Measurements from ENCODE around the gene RET. TPM values are rescaled to one million over a fixed set of nuclear protein-coding genes. Genes with fewer than 3 reads are reported as not detected.

The RET gene
- total RNA-seq, 1 experiment from 2014 or later = not detected

DNA sequence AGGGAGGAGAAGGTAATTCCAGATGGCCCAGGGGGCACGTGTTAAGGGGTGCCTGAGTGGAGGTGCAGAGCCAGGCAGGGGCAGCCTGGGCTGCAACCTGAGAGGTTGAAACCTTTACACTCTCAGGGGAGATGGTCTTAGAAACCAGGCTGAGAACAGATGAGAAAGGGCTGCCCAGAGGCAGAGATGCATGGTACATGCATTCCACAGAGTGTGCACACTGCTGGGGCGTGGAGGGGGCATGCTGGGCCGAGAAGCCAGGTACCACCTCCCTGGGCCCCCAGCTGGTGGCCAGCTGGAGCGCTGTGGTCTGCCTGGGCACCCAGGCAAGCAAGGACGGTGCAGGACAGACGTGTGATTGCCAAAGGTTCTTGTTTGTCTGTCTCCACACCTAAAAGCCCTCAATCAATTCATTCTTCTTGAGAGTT, 47.2 kb downstream of the RET start:
- intact Hi-C loops (cut with micrococcal nuclease) = no loop called here
- TF ChIP-seq, protein P1, sequence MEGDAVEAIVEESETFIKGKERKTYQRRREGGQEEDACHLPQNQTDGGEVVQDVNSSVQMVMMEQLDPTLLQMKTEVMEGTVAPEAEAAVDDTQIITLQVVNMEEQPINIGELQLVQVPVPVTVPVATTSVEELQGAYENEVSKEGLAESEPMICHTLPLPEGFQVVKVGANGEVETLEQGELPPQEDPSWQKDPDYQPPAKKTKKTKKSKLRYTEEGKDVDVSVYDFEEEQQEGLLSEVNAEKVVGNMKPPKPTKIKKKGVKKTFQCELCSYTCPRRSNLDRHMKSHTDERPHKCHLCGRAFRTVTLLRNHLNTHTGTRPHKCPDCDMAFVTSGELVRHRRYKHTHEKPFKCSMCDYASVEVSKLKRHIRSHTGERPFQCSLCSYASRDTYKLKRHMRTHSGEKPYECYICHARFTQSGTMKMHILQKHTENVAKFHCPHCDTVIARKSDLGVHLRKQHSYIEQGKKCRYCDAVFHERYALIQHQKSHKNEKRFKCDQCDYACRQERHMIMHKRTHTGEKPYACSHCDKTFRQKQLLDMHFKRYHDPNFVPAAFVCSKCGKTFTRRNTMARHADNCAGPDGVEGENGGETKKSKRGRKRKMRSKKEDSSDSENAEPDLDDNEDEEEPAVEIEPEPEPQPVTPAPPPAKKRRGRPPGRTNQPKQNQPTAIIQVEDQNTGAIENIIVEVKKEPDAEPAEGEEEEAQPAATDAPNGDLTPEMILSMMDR (IDR thresholded peaks at IDR 0.05; ENCODE audit: unreplicated experiment) = no peak
- Mint-ChIP-seq H3K27ac (ENCODE audit: low read depth, unreplicated experiment) (no peak overlapping the region), H3K27me3 (ENCODE audit: insufficient read depth, unreplicated experiment) (no peaks in the 10 kb centered on the region), H3K9me3 (ENCODE audit: unreplicated experiment) (no peaks in the 10 kb centered on the region), H3K36me3 (ENCODE audit: insufficient read depth, unreplicated experiment) (no peaks in the 10 kb centered on the region), H3K4me3 (ENCODE audit: unreplicated experiment) (no peak overlapping the region), H3K4me1 (ENCODE audit: insufficient read depth, unreplicated experiment) (peaks cover 5% of the 10 kb centered on the region)
- BruUV-seq (replicated peaks) = no TSS peak
- ChIA-PET POLR2A (no interaction called here), CTCF (no interaction called here)
- no peak for DNase-seq (ENCODE audit: unreplicated experiment)

DNA sequence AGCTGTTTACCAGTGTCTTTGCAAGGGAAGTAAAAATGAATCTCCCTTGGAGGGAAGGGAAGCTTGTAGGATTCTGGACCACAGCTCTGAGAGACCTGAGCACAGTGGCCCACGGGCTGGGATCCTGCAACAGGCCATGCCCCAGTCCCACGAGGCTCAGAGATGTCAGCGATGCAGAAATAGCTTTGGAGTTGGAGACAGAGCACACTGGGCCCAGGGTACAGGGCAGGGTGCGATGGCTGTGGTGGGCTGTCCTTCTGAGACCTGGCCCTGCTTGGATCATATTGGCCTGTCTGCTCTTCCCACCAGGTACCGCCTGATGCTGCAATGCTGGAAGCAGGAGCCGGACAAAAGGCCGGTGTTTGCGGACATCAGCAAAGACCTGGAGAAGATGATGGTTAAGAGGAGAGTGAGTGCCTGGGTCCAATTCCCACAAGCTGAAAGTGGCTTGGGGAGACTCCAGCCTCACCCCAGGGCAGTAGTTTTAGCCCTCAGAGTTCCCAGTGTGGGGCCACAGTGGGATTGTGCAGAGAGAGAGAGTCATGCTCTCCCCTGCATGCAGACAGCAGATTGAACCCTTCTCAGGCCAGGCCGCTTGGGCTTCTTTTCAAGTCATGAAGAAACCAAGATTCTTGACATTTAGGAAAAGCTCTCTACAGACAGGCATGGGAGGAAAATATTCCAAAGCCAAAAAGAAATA, 47.9 kb downstream of the RET start:
- POLR2A ChIA-PET = no interaction called here
- CTCF ChIA-PET = interaction anchor here (0.6 kb wide), 1 partner anchor 1735 kb away, joined by 3 read pairs; no protein-coding TSS in a partner anchor
- Mint-ChIP-seq H3K4me1 (ENCODE audit: insufficient read depth, unreplicated experiment) (peaks cover 10% of the 10 kb centered on the region), H3K4me3 (ENCODE audit: unreplicated experiment) (no peak overlapping the region), H3K27ac (ENCODE audit: low read depth, unreplicated experiment) (no peak overlapping the region), H3K9me3 (ENCODE audit: unreplicated experiment) (no peaks in the 10 kb centered on the region), H3K36me3 (ENCODE audit: insufficient read depth, unreplicated experiment) (no peaks in the 10 kb centered on the region), H3K27me3 (ENCODE audit: insufficient read depth, unreplicated experiment) (no peaks in the 10 kb centered on the region)
- BruUV-seq (replicated peaks) = no TSS peak
- no peak for DNase-seq (ENCODE audit: unreplicated experiment)
- intact Hi-C loops (cut with micrococcal nuclease) = no loop called here
- TF ChIP-seq, protein P1 (IDR thresholded peaks at IDR 0.05; ENCODE audit: unreplicated experiment) = no peak

- Mint-ChIP-seq H3K4me1 (ENCODE audit: insufficient read depth, unreplicated experiment) (peaks cover 10% of the 10 kb centered on the region), H3K9me3 (ENCODE audit: unreplicated experiment) (no peaks in the 10 kb centered on the region), H3K36me3 (ENCODE audit: insufficient read depth, unreplicated experiment) (no peaks in the 10 kb centered on the region), H3K4me3 (ENCODE audit: unreplicated experiment) (no peak overlapping the region), H3K27ac (ENCODE audit: low read depth, unreplicated experiment) (no peak overlapping the region), H3K27me3 (ENCODE audit: insufficient read depth, unreplicated experiment) (no peaks in the 10 kb centered on the region)
- no TSS peak for BruUV-seq (replicated peaks)
- CTCF ChIA-PET = interaction anchor here (0.6 kb wide), 1 partner anchor 1735 kb away, joined by 3 read pairs; no protein-coding TSS in a partner anchor
- POLR2A ChIA-PET = no interaction called here
- no peak for DNase-seq (ENCODE audit: unreplicated experiment)
- TF ChIP-seq, protein P1 (IDR thresholded peaks at IDR 0.05; ENCODE audit: unreplicated experiment) = no peak
- intact Hi-C loops (cut with micrococcal nuclease) = no loop called here
These were observed 48.5 kb downstream of the RET start for GRCh38 chr10:43125274-43125845.

GRCh38 chr10:43125881-43126731, 49.2 kb downstream of the RET start:
- H3K4me1 Mint-ChIP-seq (ENCODE audit: insufficient read depth, unreplicated experiment) = peaks cover 15% of the 10 kb centered on the region
- H3K27ac Mint-ChIP-seq (ENCODE audit: low read depth, unreplicated experiment) = no peak overlapping the region
- intact Hi-C loops (cut with micrococcal nuclease) = no loop called here
- H3K36me3 Mint-ChIP-seq (ENCODE audit: insufficient read depth, unreplicated experiment) = no peaks in the 10 kb centered on the region
- TF ChIP-seq, protein P1 (IDR thresholded peaks at IDR 0.05; ENCODE audit: unreplicated experiment) = no peak
- H3K4me3 Mint-ChIP-seq (ENCODE audit: unreplicated experiment) = no peak overlapping the region
- H3K9me3 Mint-ChIP-seq (ENCODE audit: unreplicated experiment) = no peaks in the 10 kb centered on the region
- no TSS peak for BruUV-seq (replicated peaks)
- H3K27me3 Mint-ChIP-seq (ENCODE audit: insufficient read depth, unreplicated experiment) = no peaks in the 10 kb centered on the region
- POLR2A ChIA-PET = no interaction called here
- DNase-seq (ENCODE audit: unreplicated experiment) = no peak
- CTCF ChIA-PET = interaction anchor here (0.6 kb wide), 1 partner anchor 8 kb away, joined by 3 read pairs; no protein-coding TSS in a partner anchor
